AG04450 (cell line): ENCODE measurements around the gene ADGRV1. TPM values are rescaled to one million over a fixed set of nuclear protein-coding genes. Genes with fewer than 3 reads are reported as not detected.

Source experiments
- CTCF ChIA-PET: fragments of 300-600, 350-600 bp; formaldehyde crosslinking; extraction: SDS; loops from one replicate; lab custom pipeline; 2022; ENCODE audit warnings: antibody characterized with exemption, inconsistent platforms; lab: Charles Lee
- POLR2A ChIA-PET: fragments of 350-600 bp; formaldehyde crosslinking; extraction: SDS; loops from one replicate; lab custom pipeline; 2021; ENCODE audit warnings: antibody characterized with exemption, inconsistent platforms; lab: Yijun Ruan, JAX
- DNase-seq: peaks from one replicate; pipeline ENCODE4 v3.0.0-alpha.2; 2011; ENCODE audit warnings: low read depth, low spot score
- H3K27ac ChIP-seq: one replicate; pipeline ENCODE4 v1.5.1; 2012; ENCODE audit warnings: low read depth, low read length, control low read depth
- H3K27me3 ChIP-seq: one replicate; pipeline ENCODE4 v1.6.0; 2012; ENCODE audit warnings: low read length; ENCODE audit not compliant: control insufficient read depth, insufficient read depth
- H3K4me3 ChIP-seq: 2 replicates; pipeline ENCODE4 v1.5.1; 2011; ENCODE audit warnings: mild to moderate bottlenecking, low read depth, low read length, control low read depth
- H3K9me3 ChIP-seq: 2 replicates; pipeline ENCODE4 v1.5.1; 2012; ENCODE audit warnings: low read length; ENCODE audit not compliant: control insufficient read depth, insufficient read depth
- CTCF ChIP-seq: IDR thresholded peaks from 2 replicates; pipeline ENCODE4 v1.5.1; 2011; ENCODE audit warnings: low read depth, low read length, control low read depth, inconsistent platforms
- polyA plus RNA-seq: library from polyadenylated mRNA; depleted of rRNA; stranded (reverse); fragments of >200 nt; gene quantifications from 2 replicates; pipeline ENCODE4 v1.2.3, GENCODE V29; 2011

ADGRV1 gene
- polyA plus RNA-seq, 1 experiment, result 0.06 TPM

DNA sequence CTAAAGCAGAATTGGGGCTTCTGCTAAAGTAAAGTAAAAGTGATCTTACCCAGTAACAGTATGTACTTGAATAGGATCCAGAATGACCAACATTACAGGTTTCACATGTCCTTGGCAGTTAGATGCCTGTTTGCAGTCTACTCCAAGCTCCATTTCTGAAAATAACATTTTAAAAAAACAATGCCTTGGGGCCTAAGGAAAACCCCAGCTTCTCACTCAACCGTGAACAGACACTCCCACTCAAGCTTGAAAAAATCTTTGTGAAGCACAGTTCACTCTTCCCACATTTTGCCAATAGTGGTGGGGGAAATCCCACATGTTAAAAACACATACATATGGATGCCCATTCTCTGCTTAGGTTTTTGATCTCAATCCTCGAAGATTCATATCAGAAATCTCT is 520.4 kb downstream of the ADGRV1 start:
- no peak for DNase-seq
- Histone ChIP-seq H3K4me3 (no peak overlapping the region), H3K27ac (no peak overlapping the region), H3K27me3 (no peaks in the 10 kb centered on the region), H3K9me3 (no peaks in the 10 kb centered on the region)
- ChIA-PET POLR2A (no interaction called here), CTCF (interaction anchor here (1.1 kb wide), 1 partner anchor 341 kb away, joined by 3 read pairs; no protein-coding TSS in a partner anchor)
- TF ChIP-seq CTCF, result no peak

DNA sequence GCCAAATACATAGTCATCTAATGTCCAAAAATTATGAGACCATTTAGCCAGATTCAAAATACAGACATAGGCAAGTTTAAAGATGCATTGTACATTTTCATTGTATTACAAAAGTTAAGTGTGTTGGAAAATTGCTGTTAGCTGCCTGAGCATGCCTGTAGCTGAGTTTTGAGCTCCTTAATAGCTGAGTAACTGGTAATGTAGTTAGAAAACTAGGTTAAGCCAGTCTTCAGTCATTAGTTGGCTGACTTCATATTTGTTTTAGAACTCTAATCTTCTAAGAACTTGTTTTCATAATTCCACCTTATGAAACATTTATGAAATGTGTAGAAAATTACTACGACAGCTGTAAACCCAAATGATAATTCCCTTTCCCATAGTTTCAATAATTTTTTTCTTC is 531.2 kb downstream of the ADGRV1 start:
- Histone ChIP-seq H3K27me3 (peaks cover 2% of the 10 kb centered on the region), H3K9me3 (no peaks in the 10 kb centered on the region), H3K27ac (no peak overlapping the region), H3K4me3 (no peak overlapping the region)
- ChIA-PET POLR2A (no interaction called here), CTCF (interaction anchor here (1.2 kb wide), 1 partner anchor 330 kb away, joined by 5 read pairs; no protein-coding TSS in a partner anchor)
- TF ChIP-seq CTCF, result no peak
- no peak for DNase-seq

GRCh38 chr5:91090995-91091394 is 532.4 kb downstream of the ADGRV1 start:
- Histone ChIP-seq H3K4me3 (no peak overlapping the region), H3K9me3 (no peaks in the 10 kb centered on the region), H3K27me3 (peaks cover 2% of the 10 kb centered on the region), H3K27ac (no peak overlapping the region)
- TF ChIP-seq CTCF, result no peak
- no peak for DNase-seq
- ChIA-PET POLR2A (no interaction called here), CTCF (interaction anchor here (1.1 to 1.5 kb wide), 2 partner anchors 11 to 328 kb away, joined by 3 to 4 read pairs; no protein-coding TSS in a partner anchor)

- ChIA-PET POLR2A (no interaction called here), CTCF (interaction anchor here (1.1 to 1.5 kb wide), 2 partner anchors 11 to 327 kb away, joined by 3 to 4 read pairs; no protein-coding TSS in a partner anchor)
- no peak overlapping the region for H3K27ac ChIP-seq
- H3K9me3 ChIP-seq, result no peaks in the 10 kb centered on the region
- no peak overlapping the region for H3K4me3 ChIP-seq
- DNase-seq, result no peak
- H3K27me3 ChIP-seq, result peaks cover 2% of the 10 kb centered on the region
- TF ChIP-seq CTCF, result no peak
These were observed 533.1 kb downstream of the ADGRV1 start for GRCh38 chr5:91091471-91092234.
